ENCODE measurements around the gene PNCK.
"Not testable (repeated sequence)": the region's sequence is repeated elsewhere in the genome, so short reads cannot be mapped to it uniquely, and the experiment has no call there.

Gene PNCK

DNA sequence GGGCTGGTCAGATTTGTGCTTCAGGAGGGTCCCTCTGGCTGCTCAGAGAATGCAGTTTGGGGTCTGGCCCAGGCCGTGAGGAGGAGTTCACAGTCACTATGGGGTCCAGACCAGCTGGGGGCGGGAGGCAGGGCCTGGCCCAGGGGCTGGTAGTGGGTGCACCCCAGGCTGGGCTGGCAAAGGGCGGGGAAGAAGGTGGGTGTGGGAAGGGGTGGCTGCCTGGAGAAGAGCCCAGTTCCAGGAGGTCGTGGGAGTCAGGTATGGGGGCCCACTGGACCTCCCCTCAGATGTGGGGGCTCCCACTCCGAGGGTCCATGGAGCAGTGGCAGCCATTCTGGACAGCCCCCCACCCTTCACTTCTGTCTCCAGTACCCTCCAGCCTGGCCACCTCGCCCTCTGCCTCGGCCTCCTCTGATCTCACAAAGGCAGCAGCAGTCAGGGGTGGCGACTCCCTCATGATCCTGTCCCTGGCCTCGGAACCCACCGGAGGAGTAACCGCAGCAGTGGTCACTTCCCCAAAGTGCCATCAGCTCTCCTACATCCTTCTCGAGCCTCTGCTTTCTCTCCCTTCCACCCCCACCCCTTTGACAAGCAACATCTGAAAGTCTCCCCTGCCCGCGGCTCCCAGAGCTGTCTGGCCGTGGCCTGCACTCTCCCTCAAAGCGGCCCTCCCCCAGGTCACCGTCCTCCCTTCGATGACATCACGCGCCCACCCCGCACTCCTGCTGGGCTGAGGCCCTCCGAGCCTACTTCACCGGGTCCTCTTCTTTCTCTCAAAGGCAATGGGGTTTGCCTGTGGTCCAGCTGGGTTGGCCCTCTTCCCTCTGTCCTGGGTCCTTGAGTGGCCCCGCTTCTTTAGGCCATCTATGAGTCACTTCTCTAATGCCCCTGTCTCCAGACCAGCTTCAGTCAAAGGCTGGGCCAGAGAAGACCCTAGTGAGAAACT lies 12.4 kb upstream of the PNCK start:
- no peak for DNase-seq (ENCODE audit: low read depth)

DNA sequence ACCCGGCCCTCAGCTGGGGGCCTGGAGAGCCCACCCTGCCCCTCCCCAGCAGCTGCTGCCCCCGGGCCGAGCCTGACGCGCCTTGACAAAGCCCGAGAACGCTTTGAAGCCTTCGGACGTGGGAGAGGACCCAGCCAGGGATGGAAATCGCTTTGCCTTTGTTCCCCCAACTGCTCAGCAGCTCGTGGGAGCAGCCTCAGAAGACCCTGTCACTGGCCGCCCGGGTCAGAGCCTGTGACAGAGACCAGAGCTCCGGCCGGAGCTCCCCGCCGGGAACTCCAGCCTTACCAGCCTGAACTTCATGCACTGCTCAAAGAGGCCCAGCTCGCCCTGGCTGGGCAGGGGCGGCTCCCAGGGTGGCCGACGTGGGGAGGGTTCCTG lies 11.5 kb upstream of the PNCK start:
- no peak for DNase-seq (ENCODE audit: low read depth)

DNA sequence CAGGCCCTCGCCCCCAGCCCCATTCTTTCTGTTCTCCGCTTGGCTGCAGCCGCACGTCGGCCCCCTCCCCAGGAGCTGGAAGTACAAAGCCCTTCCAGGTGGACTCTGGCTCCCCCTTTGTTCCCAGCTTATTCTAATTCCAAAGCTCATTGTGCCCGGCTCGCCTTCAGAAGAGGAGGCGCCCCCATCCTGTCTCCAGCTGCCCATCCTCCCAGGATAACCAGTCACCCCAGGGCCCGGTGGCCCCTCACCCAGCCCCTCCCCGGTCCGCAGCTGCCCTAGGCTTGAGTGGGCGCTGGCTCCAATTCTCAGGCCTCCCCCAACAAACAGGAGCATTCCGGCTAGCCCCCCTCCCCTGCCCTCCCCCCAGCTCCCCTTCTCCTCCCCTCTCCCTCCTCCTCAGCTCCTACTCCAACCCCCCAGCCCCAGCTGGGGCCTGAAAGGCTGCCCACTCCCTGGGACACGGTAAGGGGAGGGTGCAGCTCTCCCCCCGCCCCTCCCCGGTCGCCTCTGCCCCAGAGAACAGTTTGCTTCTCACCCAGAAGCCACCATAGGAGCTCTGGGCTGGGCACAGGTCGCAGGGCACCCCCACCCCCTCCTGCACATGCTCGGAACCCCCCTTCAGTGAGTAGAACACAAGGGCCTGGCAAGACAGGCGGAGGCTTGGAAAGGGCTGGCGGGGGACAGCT lies 11.0 kb upstream of the PNCK start:
- DNase-seq (ENCODE audit: low read depth), result no peak

DNA sequence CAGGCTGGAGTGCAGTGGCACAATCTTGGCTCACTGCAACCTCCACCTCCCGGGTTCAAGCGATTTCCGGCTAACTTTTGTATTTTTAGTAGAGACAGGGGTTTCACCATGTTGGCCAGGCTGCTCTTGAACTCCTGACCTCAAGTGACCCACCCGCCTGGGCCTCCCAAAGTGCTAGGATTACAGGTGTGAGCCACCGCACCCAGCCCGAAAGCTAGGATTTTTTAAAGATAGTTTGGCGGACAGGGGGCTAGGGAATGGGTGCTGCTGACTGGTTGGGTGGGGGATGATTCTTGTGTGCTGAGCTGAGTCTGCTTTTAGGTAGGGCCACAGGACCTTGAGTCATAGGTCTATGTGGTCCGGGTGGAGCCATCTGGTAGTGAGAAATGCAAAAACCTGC lies 9.9 kb upstream of the PNCK start:
- DNase-seq (ENCODE audit: low read depth), result not testable (repeated sequence)

DNA sequence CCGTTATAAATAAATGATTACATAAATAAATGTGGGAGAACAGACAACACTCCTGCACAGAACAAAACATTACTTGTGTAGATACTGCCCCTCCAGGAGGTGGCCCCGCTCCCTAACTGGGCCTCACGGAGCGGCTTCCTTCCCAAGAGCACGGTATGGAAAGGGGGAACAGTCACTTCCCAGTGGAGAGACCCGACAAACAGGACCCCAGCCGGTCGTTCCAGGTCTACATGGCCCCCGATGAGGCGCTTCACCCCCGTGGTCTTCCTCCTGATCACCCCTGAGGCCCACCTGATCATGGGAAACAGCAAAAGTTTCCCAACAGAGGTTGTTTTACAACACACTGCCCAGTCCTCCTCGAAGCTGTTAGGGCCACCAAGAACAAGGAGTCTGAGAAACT lies 7.6 kb upstream of the PNCK start:
- DNase-seq (ENCODE audit: low read depth), result no peak

DNA sequence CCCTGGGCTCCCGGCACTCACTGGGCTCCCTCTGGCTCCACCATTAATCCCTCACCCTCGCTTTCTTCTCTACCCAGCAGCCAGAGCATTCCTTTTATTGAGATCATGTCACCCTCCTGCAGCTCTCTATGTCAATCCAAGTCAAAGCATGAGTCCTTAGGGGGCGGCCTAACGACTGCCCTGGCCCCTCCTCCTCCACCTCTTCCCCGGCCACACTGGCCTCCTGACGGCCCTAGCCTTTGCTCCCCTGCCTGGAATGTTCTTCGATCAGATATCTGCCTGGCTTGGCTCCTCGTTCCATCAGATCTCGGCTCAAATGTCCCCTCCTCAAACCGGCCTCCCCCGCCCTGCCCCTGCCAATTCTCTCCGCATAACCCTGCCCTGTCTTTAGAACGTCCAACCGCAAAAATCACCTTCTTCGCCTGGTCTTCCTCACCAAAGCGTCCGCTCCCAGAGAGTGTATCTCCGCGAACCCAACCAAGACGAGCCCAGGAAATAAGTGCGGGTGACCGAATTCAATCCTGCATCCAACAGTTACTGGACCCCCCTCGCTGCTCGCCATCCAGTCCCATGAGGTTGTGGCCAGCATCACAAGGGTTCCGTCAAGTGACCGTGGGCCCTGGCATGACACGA lies 722 bp upstream of the PNCK start:
- DNase-seq (ENCODE audit: low read depth), result no peak

DNA sequence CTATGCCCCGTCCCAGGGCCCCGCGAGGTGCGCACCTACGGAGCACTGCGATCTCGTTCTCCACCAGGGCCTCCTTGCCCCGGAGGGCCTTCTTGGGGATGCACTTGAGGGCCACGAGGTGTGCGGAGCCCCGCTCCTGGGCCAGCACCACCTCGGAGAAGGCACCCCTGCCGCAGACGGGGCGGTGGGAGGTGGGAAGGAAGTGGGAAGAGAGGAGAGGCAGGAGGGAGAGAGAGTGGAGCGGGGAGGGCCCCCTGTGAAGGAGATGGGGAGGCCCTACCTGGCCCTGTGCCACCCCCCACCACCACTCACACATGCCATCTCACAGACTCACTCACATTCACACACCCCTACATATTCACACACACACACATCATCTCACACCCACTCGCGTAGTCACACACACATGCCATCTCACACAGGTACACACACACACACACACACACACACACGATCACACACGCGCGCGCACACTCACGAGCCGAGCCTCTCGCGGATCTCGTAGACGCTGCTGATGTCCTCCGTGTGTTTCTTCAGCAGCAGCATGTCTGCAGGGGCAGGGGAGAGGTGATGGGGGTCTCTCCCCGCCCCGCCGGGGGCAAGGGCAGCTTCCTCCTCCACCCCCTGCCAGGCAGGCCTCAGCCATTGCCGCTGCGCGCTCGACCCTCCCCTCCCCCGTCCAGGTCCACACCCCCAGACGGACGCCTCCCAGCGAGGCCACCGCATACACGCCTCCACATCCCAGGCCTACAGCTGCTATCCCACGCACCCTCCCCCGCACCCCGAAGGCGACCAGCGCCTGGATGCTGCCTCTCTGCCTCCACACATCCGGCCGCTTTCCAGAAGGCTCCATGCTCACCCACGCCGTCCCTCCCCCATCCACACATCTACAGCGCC lies 834 bp downstream of the PNCK start:
- no peak for DNase-seq (ENCODE audit: low read depth)

DNA sequence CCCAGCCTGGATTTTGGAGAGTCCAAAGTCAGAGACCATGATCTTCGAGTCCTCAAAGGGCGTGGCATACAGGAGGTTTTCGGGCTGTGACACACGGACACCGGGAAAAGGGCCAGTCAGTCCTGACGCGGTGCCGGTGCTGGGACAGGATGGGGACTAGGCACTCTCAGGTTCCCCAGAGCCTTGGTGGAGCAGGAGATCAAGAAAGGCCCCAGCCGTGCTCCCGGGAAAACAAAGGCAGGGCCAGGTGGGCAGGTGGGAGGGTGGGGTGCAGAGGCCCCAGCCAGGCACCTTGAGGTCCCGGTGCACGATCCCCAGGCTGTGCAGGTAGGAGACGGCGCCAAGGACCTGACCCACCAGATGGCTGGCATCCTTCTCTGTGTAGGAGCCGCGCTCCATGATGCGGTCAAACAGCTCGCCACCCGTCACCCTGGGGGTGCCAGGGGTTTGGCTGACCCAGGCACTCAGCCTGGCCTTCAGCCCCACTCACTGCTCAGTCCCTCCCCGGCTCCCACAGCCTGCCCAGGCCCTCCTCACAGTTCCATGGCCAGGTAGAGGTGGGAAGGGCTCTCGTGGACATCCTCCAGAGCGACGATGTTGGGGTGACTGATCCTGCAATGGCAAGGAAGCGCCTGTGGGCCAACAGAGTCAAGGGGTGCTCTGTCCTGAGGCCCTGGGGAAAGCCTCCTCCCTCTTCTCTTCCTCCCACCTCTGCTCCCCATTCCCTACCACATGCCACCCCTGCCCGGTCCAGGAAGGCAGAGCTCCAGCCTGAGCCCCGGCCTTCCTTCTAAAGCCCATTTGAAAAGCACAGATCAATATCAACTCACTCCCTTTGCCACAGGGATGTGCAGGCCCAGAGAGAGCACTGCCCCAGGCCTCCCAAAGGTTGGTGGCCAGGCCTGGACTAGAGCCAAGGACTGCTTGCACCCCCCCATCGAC lies 1.8 kb downstream of the PNCK start:
- no peak for DNase-seq (ENCODE audit: low read depth)

DNA sequence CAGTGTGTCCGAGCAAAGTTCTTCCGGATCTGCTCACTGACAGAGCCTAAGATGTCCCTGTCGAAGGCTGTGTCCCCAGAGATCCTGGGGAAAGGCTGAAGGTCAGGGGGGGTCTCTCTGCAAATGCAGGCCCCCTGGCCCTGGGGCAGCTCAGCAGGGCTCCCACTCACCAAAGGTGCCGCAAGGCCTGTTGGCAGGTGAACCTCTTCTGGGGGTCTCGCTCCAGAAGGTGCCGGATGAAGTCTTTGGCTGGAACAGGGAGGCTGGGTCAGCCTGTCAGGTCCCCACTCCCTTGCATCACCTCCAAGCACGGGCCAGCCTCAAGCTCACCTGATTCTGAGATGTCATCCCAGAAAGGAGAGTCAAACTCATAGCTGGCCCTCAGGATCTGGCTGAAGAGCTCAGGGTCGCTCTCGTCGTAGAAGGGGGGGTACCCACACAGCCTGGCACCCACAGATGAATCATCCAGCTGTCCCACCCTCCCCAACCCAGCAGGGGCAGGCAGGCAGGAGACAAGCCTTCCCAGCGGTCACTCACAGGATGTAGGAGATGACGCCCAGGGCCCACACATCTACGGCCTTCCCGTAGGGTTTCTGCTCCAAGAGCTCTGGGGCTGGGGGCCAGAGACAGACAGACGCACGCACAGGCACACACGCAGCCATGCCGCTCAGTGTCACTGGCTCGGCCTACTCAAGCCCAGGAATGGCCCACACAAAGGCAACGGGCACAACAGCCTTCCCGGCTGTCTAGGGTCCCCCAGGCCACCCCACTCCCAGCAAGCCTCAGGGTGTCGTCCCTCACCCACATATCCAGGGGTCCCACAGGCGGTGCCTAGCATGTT lies 2.6 kb downstream of the PNCK start:
- no peak for DNase-seq (ENCODE audit: low read depth)

DNA sequence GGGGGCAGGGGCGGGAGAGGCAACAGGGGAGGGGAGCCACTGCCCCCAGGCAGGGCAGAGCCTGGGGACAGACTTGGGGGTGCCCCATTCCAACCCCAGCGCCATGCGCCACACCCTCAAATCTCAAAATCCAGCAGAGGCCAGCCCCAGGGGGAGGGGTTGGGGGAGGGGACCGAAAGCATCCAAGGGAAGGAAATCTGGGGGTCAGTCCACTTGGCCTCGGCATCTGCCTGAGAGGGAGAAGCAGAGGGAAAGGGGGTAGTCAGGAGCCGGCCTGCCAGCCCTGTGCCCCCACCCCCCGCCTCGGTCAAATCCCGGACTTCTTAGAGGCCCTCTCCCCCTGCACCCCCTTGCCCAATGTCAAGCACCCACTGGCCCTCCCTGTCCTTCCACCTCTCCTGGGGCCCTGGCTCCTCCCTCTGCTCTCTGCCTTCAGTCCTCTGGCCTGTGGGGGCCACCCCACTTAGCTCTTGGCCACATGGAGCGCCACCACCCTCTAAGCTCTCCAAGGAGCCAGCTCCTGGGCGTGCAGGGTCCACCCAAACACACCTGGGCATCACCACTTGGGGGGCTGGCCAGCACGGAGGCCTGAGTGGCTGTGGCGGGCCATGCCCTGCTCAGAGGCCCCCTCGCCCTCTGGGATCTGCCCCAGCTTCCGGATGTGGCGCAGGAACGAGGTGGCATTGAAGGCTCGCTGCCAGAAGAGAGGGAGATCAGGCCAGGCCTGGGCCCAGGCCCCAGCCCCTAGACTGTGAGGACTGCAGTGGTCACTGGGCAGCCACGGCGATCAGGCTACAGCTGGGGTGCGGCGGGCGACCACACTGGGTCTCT lies 3.5 kb downstream of the PNCK start:
- DNase-seq (ENCODE audit: low read depth), result no peak

DNA sequence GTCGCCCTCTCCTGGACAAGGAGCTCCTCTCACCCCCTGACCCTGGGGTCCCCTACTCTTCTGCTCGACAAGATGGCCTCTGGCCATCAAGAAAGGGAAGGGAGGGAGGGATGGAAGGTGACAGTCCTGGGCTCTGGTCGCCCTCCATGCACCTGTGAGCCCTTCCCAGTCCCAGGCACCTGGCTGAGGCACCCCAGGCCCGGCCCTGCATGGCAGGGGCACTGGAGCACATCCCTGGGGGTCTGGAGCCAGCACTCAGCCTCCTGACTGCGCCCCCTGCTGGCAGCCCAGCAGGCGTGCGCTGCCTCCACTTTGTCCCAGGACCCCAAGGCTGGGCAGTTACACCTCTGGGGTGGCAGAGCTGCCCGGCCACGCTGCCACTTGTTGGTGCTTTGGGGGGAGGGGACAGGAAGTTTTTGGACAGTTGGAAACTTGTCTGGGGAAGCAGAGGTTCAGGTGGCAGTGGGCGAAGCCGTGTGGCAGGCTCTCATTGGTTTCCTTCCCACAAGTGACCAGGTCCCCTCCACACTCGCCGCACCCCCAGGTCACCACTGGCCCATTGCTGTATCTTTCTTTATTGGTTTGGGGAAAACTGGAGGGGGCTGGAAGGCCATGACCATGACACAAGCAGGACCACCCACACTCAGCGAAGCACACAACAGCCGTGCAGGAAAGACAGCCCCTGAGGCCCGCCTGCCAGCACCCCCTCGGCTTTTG lies 4.3 kb downstream of the PNCK start:
- no peak for DNase-seq (ENCODE audit: low read depth)

DNA sequence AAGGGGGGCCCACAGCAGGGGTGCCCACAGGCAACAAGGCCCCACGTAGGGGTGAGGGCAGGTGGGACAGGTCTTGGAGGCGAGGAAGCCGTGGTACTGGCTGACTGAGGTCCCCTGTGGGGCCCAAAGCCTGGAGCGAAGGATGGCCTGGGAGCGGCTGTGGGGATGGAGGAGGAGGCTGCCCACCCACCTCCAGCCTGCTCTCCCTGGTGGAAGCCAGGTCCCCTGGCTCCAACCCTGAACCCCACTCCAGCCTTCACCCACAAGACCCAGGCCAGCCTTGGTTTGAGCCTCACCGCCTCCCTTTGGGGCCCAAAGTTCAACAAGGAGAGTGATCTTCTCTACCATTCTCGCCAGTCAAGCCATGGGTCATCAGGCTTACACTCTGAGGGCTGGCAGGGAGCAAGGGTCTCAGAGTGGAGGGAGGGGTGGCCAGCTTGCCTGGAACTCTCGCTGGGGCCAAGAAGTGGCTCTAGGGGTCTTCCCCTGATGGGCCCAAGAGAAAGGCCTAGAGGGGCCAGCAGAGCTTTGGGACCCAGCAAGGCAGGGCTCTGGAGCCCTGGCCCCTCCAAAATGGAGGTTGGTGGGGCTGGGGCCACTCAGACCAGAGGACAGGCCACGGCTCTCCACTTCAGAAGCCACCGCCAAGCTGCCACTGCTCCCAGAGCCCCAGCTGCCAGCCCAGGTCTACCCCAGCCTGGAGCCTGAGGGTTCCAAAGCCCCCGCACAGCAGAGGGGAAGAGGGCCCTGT lies 5.0 kb downstream of the PNCK start:
- no peak for DNase-seq (ENCODE audit: low read depth)

DNA sequence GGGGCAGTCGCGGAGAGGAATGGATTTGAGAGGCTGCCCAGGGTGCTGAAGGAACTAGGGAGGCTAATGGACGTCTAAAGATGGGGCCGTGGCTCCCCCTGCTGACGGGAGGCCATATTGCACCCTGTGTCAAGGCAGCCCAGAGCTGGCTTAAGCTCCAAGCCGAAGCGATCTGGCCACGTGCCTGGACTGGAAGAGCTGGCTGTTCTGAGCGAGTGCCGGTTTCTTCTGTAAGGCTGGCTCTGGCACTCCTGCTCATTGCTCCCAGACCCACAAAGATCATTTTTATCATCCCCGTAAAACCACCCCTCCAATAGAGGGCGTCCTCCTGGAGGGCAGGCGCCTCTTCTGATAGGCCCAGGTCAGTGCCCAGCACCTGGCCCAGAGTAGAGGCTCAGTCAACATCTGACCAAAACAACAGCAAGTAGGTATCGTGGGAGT lies 5.6 kb downstream of the PNCK start:
- peak; percentile 39 for DNase-seq (ENCODE audit: low read depth)

DNA sequence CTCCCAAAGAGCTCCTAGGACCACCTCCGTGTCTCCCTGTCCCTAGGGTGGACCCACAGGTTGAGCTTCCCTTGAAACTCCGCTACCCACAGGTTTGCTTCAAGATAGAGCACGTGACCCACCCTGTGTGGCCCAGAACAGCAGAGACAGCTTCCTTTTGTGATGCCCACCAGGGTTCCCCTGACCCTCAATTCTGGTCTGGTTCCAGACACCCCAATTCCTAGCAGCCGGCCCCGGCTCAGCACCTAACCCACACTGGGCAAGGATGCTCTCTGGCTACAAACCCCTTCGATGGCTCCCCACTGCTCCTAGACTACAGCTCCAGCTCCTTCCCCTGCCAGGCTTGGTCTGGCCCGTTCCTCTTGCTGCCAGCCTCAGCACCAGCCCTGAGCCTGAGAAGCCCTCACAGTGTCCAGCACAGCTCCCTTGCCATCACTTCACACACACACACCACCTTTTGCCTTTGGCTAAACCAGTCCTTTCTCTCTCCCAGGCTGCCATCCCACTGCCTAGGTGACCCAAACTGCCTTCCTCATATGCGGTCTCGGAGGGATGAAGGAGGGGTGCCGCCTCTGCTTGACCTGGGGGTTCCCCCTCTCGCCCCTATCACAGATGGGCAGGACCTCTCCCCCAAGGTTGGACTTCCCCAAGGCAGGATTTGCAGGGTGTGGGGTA lies 6.2 kb downstream of the PNCK start:
- DNase-seq (ENCODE audit: low read depth), result no peak

DNA sequence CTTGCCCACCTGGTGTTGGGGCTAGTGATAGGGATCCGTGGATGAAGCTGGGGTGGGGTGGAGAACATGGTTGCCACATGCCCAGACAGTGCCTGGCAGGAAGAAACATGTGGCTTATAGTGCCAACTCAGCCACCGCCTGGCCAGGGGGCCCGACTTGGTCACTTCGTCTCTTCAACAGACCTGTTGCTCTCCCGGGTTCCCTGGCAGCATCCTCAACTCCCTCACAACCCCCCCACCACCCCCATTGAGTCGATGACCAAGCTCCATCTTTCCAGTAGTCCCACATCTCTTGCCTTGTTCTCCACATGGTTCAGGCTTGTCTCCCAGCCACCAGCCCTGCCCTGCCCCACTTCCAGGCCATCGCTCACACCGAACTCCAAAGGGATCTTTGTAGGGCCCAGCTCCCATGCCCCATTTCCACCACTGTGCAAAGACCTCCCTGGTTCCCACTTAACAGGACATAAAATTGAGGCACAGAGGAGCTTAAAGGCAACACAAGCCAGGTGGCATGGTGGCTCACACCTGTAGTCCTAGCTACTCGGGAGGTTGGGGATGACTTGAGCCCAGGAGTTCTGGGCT lies 7.8 kb downstream of the PNCK start:
- no peak for DNase-seq (ENCODE audit: low read depth)

DNA sequence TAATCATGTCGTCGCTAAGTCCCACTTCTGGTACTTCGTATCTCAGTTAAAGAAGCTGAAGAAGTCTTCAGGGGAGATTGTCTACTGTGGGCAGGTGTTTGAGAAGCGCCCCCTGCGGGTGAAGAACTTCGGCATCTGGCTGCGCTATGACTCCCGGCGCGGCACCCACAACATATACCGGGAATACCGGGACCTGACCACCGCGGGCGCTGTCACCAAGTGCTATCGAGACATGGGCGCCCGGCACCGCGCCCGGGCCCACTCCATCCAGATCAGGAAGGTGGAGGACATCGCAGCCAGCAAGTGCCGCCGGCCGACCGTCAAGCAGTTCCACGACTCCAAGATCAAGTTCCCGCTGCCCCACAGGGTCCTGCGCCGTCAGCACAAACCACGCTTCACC lies 11.3 kb downstream of the PNCK start:
- DNase-seq (ENCODE audit: low read depth), result no peak

DNA sequence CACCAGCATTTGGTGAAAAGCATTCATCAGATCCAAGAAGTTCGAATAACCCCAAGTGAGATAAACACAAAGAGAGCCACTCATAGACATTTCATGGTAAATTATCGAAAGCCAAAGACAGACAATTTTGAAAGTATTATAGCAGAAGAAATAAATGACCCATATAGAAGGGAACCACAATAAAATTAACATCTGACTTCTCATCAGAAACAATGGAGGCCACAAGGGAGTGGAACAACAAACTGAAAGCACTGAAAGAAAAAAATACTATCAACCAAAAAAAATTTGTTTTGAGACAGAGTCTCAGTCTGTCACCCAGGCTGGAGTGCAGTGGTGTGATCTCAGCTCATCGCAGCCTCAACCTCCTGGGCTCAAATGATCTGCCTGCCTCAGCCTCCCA lies 14.3 kb downstream of the PNCK start:
- DNase-seq (ENCODE audit: low read depth), result no peak

Data from T-helper 22 cell (primary cell).